ENCODE measurements around the gene CFAP126.
"Not testable (repeated sequence)": the region's sequence is repeated elsewhere in the genome, so short reads cannot be mapped to it uniquely, and the experiment has no call there.

CFAP126 gene

DNA sequence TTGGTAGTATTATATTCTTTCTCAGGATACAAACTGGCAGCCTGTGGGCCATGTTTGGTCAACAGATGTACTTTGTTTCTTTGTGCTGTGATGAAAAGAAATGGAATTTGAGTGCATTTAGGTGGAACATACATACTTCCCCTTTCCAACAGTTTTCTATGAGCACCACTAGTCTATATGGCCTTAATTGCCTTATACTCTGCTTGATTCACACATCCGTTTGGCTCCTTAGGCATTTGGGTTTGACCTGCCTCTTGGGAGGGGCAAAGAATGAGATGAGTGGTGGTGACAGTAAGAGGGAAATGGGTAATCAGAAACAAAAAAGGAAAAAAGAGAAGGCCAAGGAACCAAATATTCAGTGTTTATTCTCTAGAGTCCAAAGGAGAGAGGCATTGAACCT is 17.0 kb downstream of the CFAP126 start:
- Histone ChIP-seq H3K9me3 (ENCODE audit: control insufficient read depth, low read length) (no peaks in the 10 kb centered on the region), H3K27ac (ENCODE audit: insufficient read depth, low read depth, low read length, poor library complexity, severe bottlenecking) (no peak overlapping the region), H3K4me1 (ENCODE audit: control insufficient read depth, insufficient read depth, low read length) (no peaks in the 10 kb centered on the region), H3K36me3 (ENCODE audit: control insufficient read depth, insufficient read depth, low read length) (peaks cover 4% of the 10 kb centered on the region), H3K4me3 (ENCODE audit: insufficient read depth, low read depth, low read length) (no peak overlapping the region), H3K27me3 (ENCODE audit: control insufficient read depth, insufficient read depth, low read length, poor library complexity, severe bottlenecking) (no peaks in the 10 kb centered on the region)
- WGBS, 2 experiments: 82 to 91% methylated on average over 1 of the region's 1 CpG

DNA sequence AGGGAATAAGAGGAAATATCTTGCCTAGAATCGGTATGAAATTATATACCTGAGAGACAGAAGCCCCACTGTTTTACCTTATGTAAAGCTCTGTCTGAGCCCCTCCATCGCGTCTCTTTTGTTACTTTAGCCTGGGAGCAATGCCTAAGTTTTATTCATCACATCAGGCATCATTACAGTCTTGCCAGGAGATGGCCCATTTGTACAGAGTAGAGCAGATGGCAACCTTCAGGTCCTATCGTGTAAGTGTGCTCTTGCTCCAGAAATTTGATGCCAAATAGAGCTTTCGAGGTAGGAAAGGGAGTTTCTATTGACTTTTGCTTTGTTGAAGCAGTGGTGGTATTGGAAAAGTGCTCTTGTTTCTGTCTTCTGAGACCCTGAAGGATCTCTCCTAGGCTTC is 24.9 kb downstream of the CFAP126 start:
- Histone ChIP-seq H3K27ac (ENCODE audit: insufficient read depth, low read depth, low read length, poor library complexity, severe bottlenecking) (no peak overlapping the region), H3K27me3 (ENCODE audit: control insufficient read depth, insufficient read depth, low read length, poor library complexity, severe bottlenecking) (no peaks in the 10 kb centered on the region), H3K36me3 (ENCODE audit: control insufficient read depth, insufficient read depth, low read length) (peaks cover 24% of the 10 kb centered on the region), H3K9me3 (ENCODE audit: control insufficient read depth, low read length) (no peaks in the 10 kb centered on the region), H3K4me1 (ENCODE audit: control insufficient read depth, insufficient read depth, low read length) (no peaks in the 10 kb centered on the region), H3K4me3 (ENCODE audit: insufficient read depth, low read depth, low read length) (no peak overlapping the region)
- WGBS, 2 experiments: 97% methylated on average over 5 of the region's 5 CpGs

DNA sequence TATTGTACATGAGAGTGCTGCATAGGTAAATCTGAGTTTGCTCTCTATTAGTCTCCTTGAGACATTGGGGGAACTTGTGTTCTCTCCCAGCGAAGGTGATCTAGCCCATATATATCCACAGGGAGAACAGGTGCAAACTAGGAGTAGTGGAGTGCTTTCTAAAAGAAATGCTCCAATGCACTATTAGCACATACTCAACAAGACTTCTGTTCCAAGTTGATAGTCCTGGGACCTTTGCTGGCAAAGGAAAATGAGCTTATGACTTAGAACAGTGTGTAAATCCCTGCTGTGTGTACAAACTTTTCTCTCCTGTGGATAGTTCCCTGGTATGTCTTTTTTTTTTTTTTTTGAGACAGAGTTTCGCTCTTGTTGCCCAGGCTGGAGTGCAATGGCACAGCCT is 25.5 kb downstream of the CFAP126 start:
- no peaks in the 10 kb centered on the region for H3K9me3 ChIP-seq (ENCODE audit: control insufficient read depth, low read length)
- H3K36me3 ChIP-seq (ENCODE audit: control insufficient read depth, insufficient read depth, low read length): peaks cover 24% of the 10 kb centered on the region
- no peak overlapping the region for H3K27ac ChIP-seq (ENCODE audit: insufficient read depth, low read depth, low read length, poor library complexity, severe bottlenecking)
- WGBS, 2 experiments: 93 to 100% methylated on average over 2 of the region's 2 CpGs
- H3K4me3 ChIP-seq (ENCODE audit: insufficient read depth, low read depth, low read length): no peak overlapping the region
- H3K4me1 ChIP-seq (ENCODE audit: control insufficient read depth, insufficient read depth, low read length): no peaks in the 10 kb centered on the region
- no peaks in the 10 kb centered on the region for H3K27me3 ChIP-seq (ENCODE audit: control insufficient read depth, insufficient read depth, low read length, poor library complexity, severe bottlenecking)

DNA sequence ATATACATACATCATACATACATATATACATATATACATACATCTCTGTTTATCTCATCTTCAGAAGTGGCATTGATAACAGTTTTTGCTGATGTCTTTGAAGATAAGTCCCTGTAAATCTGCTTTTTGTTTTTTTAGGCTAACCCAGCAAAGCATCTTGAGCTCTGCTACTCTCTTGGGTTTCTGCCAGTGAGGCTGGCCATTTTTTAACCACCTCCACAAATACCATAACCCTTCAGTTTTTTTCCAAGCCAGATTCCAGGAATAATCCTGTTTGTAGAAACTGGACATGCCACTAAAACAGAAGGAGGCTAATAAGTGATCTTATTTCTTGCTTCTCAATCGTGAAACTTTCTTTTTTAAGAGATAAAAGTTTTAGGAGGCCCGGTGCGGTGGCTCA is 31.9 kb downstream of the CFAP126 start:
- H3K27me3 ChIP-seq (ENCODE audit: control insufficient read depth, insufficient read depth, low read length, poor library complexity, severe bottlenecking): no peaks in the 10 kb centered on the region
- H3K36me3 ChIP-seq (ENCODE audit: control insufficient read depth, insufficient read depth, low read length): peaks cover 3% of the 10 kb centered on the region
- no peaks in the 10 kb centered on the region for H3K9me3 ChIP-seq (ENCODE audit: control insufficient read depth, low read length)
- WGBS, 2 experiments: 91 to 93% methylated on average over 3 of the region's 3 CpGs
- H3K4me1 ChIP-seq (ENCODE audit: control insufficient read depth, insufficient read depth, low read length): no peaks in the 10 kb centered on the region
- H3K4me3 ChIP-seq (ENCODE audit: insufficient read depth, low read depth, low read length): no peak overlapping the region
- no peak overlapping the region for H3K27ac ChIP-seq (ENCODE audit: insufficient read depth, low read depth, low read length, poor library complexity, severe bottlenecking)

DNA sequence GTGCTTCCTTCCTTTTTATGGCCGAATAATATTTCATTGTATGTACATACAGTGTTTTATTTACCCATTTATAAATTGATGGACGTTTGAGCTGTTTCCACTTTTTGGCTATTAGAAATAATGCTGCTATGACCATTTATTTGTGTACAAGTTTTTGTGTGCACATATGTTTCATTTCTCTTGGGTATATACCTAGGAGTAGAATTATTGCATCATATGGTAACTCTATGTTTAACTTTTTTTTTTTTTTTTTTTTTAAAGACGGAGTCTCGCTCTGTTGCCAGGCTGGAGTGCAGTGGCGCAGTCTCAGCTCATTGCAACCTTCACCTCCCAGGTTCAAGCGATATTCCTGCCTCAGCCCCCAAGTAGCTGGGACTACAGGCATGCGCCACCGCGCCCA is 34.5 kb downstream of the CFAP126 start:
- 89 to 93% methylated on average over 8 to 9 of the region's 9 CpGs for WGBS, 2 experiments
- peaks cover 6% of the 10 kb centered on the region for H3K36me3 ChIP-seq (ENCODE audit: control insufficient read depth, insufficient read depth, low read length)
- H3K9me3 ChIP-seq (ENCODE audit: control insufficient read depth, low read length): no peaks in the 10 kb centered on the region
- no peaks in the 10 kb centered on the region for H3K4me1 ChIP-seq (ENCODE audit: control insufficient read depth, insufficient read depth, low read length)
- no peaks in the 10 kb centered on the region for H3K27me3 ChIP-seq (ENCODE audit: control insufficient read depth, insufficient read depth, low read length, poor library complexity, severe bottlenecking)
- H3K4me3 ChIP-seq (ENCODE audit: insufficient read depth, low read depth, low read length): no peak overlapping the region
- no peak overlapping the region for H3K27ac ChIP-seq (ENCODE audit: insufficient read depth, low read depth, low read length, poor library complexity, severe bottlenecking)

DNA sequence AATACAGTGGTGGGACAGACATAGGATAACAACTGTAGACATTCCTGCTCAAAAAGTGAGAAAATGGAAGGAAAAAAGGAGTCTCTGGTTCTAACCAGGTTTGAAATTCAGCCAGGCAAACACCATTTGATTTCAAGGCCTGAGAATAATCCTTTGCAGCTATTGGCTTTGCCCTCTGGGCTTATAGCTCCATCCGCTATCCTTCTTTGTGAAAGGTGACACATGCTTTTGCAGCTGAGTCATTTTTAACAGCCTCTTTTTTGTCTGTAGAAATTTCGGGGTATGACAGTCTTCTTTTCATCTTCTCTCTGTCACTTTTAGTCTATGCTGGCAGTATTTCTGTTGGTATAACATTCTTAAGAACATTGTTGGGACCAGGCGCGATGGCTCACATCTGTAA is 37.3 kb downstream of the CFAP126 start:
- H3K27ac ChIP-seq (ENCODE audit: insufficient read depth, low read depth, low read length, poor library complexity, severe bottlenecking): no peak overlapping the region
- no peaks in the 10 kb centered on the region for H3K4me1 ChIP-seq (ENCODE audit: control insufficient read depth, insufficient read depth, low read length)
- H3K36me3 ChIP-seq (ENCODE audit: control insufficient read depth, insufficient read depth, low read length): peaks cover 6% of the 10 kb centered on the region
- no peaks in the 10 kb centered on the region for H3K27me3 ChIP-seq (ENCODE audit: control insufficient read depth, insufficient read depth, low read length, poor library complexity, severe bottlenecking)
- H3K4me3 ChIP-seq (ENCODE audit: insufficient read depth, low read depth, low read length): no peak overlapping the region
- H3K9me3 ChIP-seq (ENCODE audit: control insufficient read depth, low read length): no peaks in the 10 kb centered on the region
- 90 to 96% methylated on average over 4 of the region's 4 CpGs for WGBS, 2 experiments

DNA sequence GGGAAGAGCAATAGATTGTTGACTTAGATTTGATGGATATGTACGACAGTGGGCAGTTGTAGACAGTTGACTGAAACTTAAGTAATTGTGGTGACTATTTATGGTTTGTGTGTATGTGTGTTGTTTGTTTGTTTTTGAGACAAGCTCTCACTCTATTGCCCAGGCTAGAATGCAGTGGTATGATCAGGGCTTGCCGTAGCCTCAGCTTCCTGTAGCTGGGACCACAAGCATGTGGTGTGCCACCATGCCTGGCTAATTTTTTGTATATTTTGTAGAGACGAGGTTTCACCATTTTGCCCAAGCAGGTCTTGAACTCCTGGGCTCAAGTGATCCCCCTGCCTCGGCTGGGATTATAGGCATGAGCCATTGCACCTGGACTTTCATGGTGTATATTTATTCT is 43.7 kb downstream of the CFAP126 start:
- peaks cover 3% of the 10 kb centered on the region for H3K36me3 ChIP-seq (ENCODE audit: control insufficient read depth, insufficient read depth, low read length)
- 94 to 98% methylated on average over 4 of the region's 4 CpGs for WGBS, 2 experiments
- no peak overlapping the region for H3K4me3 ChIP-seq (ENCODE audit: insufficient read depth, low read depth, low read length)
- no peaks in the 10 kb centered on the region for H3K4me1 ChIP-seq (ENCODE audit: control insufficient read depth, insufficient read depth, low read length)
- H3K27ac ChIP-seq (ENCODE audit: insufficient read depth, low read depth, low read length, poor library complexity, severe bottlenecking): no peak overlapping the region
- H3K27me3 ChIP-seq (ENCODE audit: control insufficient read depth, insufficient read depth, low read length, poor library complexity, severe bottlenecking): no peaks in the 10 kb centered on the region
- H3K9me3 ChIP-seq (ENCODE audit: control insufficient read depth, low read length): no peaks in the 10 kb centered on the region

DNA sequence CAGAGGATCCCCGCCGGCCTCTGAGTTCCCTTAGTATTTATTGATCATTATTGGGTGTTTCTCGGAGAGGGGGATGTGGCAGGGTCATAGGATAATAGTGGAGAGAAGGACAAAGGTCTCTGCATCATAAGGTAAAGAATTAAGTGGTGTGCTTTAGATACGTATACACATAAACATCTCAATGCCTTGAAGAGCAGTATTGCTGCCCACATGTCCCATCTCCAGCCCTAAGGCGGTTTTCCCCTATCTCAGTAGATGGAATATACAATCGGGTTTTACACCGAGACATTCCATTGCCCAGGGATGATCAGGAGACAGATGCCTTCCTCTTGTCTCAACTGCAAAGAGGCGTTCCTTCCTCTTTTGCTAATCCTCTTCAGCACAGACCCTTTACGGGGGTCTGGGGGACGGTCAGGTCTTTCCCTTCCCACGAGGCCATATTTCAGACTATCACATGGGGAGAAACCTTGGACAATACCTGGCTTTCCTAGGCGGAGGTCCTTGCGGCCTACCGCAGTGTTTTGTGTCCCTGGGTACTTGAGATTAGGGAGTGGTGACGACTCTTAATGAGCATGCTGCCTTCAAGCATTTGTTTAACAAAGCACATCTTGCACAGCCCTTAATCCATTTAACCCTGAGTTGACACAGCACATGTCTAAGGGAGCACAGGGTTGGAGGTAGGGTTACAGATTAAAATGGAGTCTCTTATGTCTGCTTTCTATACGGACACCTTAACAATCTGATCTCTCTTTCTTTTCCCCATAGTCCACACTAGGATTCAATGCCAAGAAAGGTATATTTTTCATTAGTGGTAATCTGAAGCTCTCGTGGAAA is 51.6 kb downstream of the CFAP126 start:
- H3K36me3 ChIP-seq (ENCODE audit: control insufficient read depth, insufficient read depth, low read length); H3K27ac ChIP-seq (ENCODE audit: insufficient read depth, low read depth, low read length, poor library complexity, severe bottlenecking); H3K9me3 ChIP-seq (ENCODE audit: control insufficient read depth, low read length); H3K27me3 ChIP-seq (ENCODE audit: control insufficient read depth, insufficient read depth, low read length, poor library complexity, severe bottlenecking); H3K4me3 ChIP-seq (ENCODE audit: insufficient read depth, low read depth, low read length): not testable (repeated sequence)
- H3K4me1 ChIP-seq (ENCODE audit: control insufficient read depth, insufficient read depth, low read length): peaks cover 10% of the 10 kb centered on the region
- 51 to 55% methylated on average over 15 to 16 of the region's 17 CpGs for WGBS, 2 experiments

Data from ectodermal cell (in vitro differentiated cells).